HCT116 (cell line): Measurements from ENCODE around the gene ARNT2. TPM values are rescaled to one million over a fixed set of nuclear protein-coding genes. Genes with fewer than 3 reads are reported as not detected.

Experiments used
- ATAC-seq: fragments of 200-7000 bp; cut with Tn5 transposase; 2 replicates; pipeline ENCODE4 v1.9.1; 2020; ENCODE audit warnings: mild to moderate bottlenecking, moderate library complexity
- BruUV-seq: library from RNA; stranded (reverse); fragments of 400-500 nt; replicated peaks from 2 replicates; lab custom pipeline; 2021; lab: Mats Ljungman, UMichigan
- CTCF ChIA-PET: fragments of 300-600 bp; sonication (Branson Sonifier 250); formaldehyde crosslinking; loops from one replicate; lab custom pipeline; 2021; ENCODE audit warnings: antibody characterized with exemption; lab: Charles Lee
- POLR2A ChIA-PET: fragments of 300-600, 350-600 bp; sonication (Branson Sonifier 250); formaldehyde crosslinking; loops from one replicate; lab custom pipeline; 2021; ENCODE audit warnings: antibody characterized with exemption; lab: Charles Lee
- RAD21 ChIA-PET, 2 experiments: fragments of 300-600 bp; sonication (Branson Sonifier 250); formaldehyde crosslinking; loops; one replicate each; lab custom pipeline; 2023; ENCODE audit warnings: low total read pairs in 2 of 2; ENCODE audit not compliant: uncharacterized antibody in 2 of 2, unreplicated experiment in 2 of 2, low non-redundant PET in 1 of 2; lab: Charles Lee
- DNase-seq: peaks from one replicate; pipeline ENCODE4 v3.0.0-alpha.2; 2010; ENCODE audit warnings: low read depth, low spot score
- H2AFZ ChIP-seq: fragments of 200-600 bp; shearing (Covaris generic), sonication (generic); 2 replicates; pipeline ENCODE4 v1.6.1; 2017; ENCODE audit warnings: low read depth, mixed run types, mixed read lengths, antibody characterized with exemption, low read length; ENCODE audit not compliant: poor library complexity, severe bottlenecking
- H3K27ac ChIP-seq: 2 replicates; pipeline ENCODE4 v1.5.1; 2012; ENCODE audit warnings: low read depth, low read length
- H3K27me3 ChIP-seq: fragments of 200-600 bp; sonication (generic); 2 replicates; pipeline ENCODE4 v1.6.1; 2016; ENCODE audit warnings: mixed run types, low read length, mixed read lengths; ENCODE audit not compliant: insufficient read depth
- H3K36me3 ChIP-seq, 2 experiments: fragments of 200-500 bp in 1 of 2; fragments of 200-600 bp in 1 of 2; sonication (Bioruptor generic) in 1 of 2; sonication (generic) in 1 of 2; 2 replicates each; pipeline versions ENCODE4 v1.5.1 to v1.6.1; 2014 to 2016; ENCODE audit warnings: low read length in 2 of 2, inconsistent platforms in 1 of 2, mixed read lengths in 1 of 2, mixed run types in 1 of 2; ENCODE audit not compliant: insufficient read depth in 2 of 2, control insufficient read depth in 1 of 2
- H3K4me1 ChIP-seq, 2 experiments: fragments of 200-600 bp in 1 of 2; sonication (generic) in 1 of 2; 2 replicates each; pipeline versions ENCODE4 v1.5.1 to v1.6.1; 2012 to 2017; ENCODE audit warnings: low read length in 2 of 2, inconsistent platforms in 1 of 2, mild to moderate bottlenecking in 1 of 2, mixed read lengths in 1 of 2, mixed run types in 1 of 2, moderate library complexity in 1 of 2; ENCODE audit not compliant: insufficient read depth in 2 of 2, control insufficient read depth in 1 of 2
- H3K4me2 ChIP-seq: fragments of 200-600 bp; sonication (generic); 2 replicates; pipeline ENCODE4 v1.6.1; 2017; ENCODE audit warnings: mixed run types, low read length, mixed read lengths
- H3K4me3 ChIP-seq, 2 experiments: fragments of 200-600 bp in 1 of 2; sonication (generic) in 1 of 2; replicated peaks in 1 of 2; 2 replicates each; pipeline ENCODE4 v1.5.1; 2011 to 2016; ENCODE audit warnings: low read length in 2 of 2, control low read depth in 1 of 2, low read depth in 1 of 2, mild to moderate bottlenecking in 1 of 2, mixed read lengths in 1 of 2, mixed run types in 1 of 2
- H3K79me2 ChIP-seq: fragments of 200-600 bp; sonication (generic); 2 replicates; pipeline ENCODE4 v1.6.1; 2017; ENCODE audit warnings: mild to moderate bottlenecking, mixed run types, low read length, moderate library complexity, mixed read lengths; ENCODE audit not compliant: insufficient read depth
- H3K9ac ChIP-seq: fragments of 200-600 bp; sonication (generic); 2 replicates; pipeline ENCODE4 v1.6.1; 2016; ENCODE audit warnings: low read length, mixed read lengths
- H3K9me2 ChIP-seq: fragments of 200-600 bp; sonication (generic), shearing (Covaris generic); 2 replicates; pipeline ENCODE4 v1.6.1; 2017; ENCODE audit warnings: mixed run types, mild to moderate bottlenecking, moderate library complexity; ENCODE audit not compliant: insufficient read depth
- H3K9me3 ChIP-seq, 2 experiments: fragments of 200-500 bp in 1 of 2; fragments of 200-600 bp in 1 of 2; sonication (Bioruptor generic) in 1 of 2; sonication (generic) in 1 of 2; 2 replicates each; pipeline ENCODE4 v1.6.1; 2014 to 2017; ENCODE audit warnings: low read length in 2 of 2, mixed read lengths in 2 of 2, inconsistent platforms in 1 of 2, low read depth in 1 of 2, mild to moderate bottlenecking in 1 of 2, mixed run types in 1 of 2, moderate library complexity in 1 of 2; ENCODE audit not compliant: control insufficient read depth in 1 of 2, insufficient read depth in 1 of 2
- H4K20me1 ChIP-seq: fragments of 200-600 bp; sonication (generic), shearing (Covaris generic); 2 replicates; pipeline ENCODE4 v1.6.1; 2017; ENCODE audit warnings: mixed run types, mild to moderate bottlenecking, moderate library complexity; ENCODE audit not compliant: insufficient read depth
- CBX3 ChIP-seq: IDR thresholded peaks from 2 replicates; pipeline ENCODE4 v1.6.1; 2012; ENCODE audit warnings: low read depth
- EZH2 ChIP-seq: fragments of 200-600 bp; sonication (generic); IDR thresholded peaks from 2 replicates; pipeline ENCODE4 v1.6.1; 2017; ENCODE audit warnings: antibody characterized with exemption, mixed run types
- RAD21 ChIP-seq: IDR thresholded peaks from 2 replicates; pipeline ENCODE4 v1.6.1; 2012; ENCODE audit warnings: low read depth, mild to moderate bottlenecking
- SRF ChIP-seq: IDR thresholded peaks from 2 replicates; pipeline ENCODE4 v1.6.1; 2012; ENCODE audit warnings: low read depth
- intact Hi-C: fragments of 100-400 bp; cut with micrococcal nuclease; formaldehyde crosslinking; loops from 2 replicates; pipeline ENCODE4 v1.10.0; 2022
- total RNA-seq: library from RNA; stranded (reverse); gene quantifications from one replicate; pipeline ENCODE4 v1.2.1, GENCODE V29; 2021; ENCODE audit not compliant: unreplicated experiment
- TF ChIP-seq, protein P1 (sequence below): IDR thresholded peaks from 2 replicates; pipeline ENCODE4 v1.6.1; 2012
- TF ChIP-seq, protein P2 (sequence below), 3 experiments: fragments of 200-600 bp in 1 of 3; sonication (generic) in 1 of 3; IDR thresholded peaks in 2 of 3; conservative IDR thresholded peaks in 1 of 3; 2 replicates each; pipeline ENCODE4 v1.5.1; 2012 to 2017; ENCODE audit warnings: low read depth in 2 of 3, low read length in 2 of 3, antibody characterized with exemption in 1 of 3, borderline replicate concordance in 1 of 3, control low read depth in 1 of 3, mild to moderate bottlenecking in 1 of 3, mixed read lengths in 1 of 3, mixed run types in 1 of 3, moderate library complexity in 1 of 3; ENCODE audit not compliant: insufficient read depth in 1 of 3

The ARNT2 gene
- total RNA-seq, 1 experiment from 2014 or later, result 3.0 TPM

DNA sequence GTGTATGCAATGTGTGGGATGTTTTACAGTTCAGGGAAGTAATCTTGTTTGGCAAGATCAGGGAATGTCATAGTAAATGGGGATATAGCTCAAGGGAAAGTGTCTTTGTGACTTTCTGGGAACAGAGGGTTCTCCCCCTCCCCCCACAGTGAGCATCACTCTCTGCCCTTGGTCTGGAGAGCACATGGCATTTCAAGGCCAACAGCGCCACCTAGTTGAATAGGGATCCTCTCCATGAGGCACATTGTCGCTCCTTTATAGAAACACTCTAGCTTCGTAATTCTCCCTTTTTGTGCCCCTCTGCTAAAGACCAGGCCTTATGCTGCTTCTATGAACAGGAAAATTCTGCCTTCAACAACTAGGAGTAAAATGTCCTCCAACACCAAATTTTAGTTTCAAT lies 37.1 kb upstream of the ARNT2 start:
- Histone ChIP-seq H3K9ac (no peak overlapping the region), H3K36me3 (no peaks in the 10 kb centered on the region), H3K4me2 (no peak overlapping the region), H3K4me1 (no peaks in the 10 kb centered on the region), H3K4me3 (no peak overlapping the region), H3K27ac (no peak overlapping the region), H4K20me1 (no peaks in the 10 kb centered on the region), H3K9me2 (no peaks in the 10 kb centered on the region), H2AFZ (no peak overlapping the region), H3K79me2 (no peaks in the 10 kb centered on the region), H3K27me3 (peaks cover 8% of the 10 kb centered on the region; the same call in 1 of the 2 replicates), H3K9me3 (peaks cover 5 to 14% of the 10 kb centered on the region in 2 experiments; a peak in 3 of 4 replicates)
- ATAC-seq, result peak; percentile 86
- intact Hi-C loops, result loop anchor here (1.0 kb wide), 1 partner anchor 125 kb away; no protein-coding TSS in a partner anchor
- no TSS peak for BruUV-seq
- ChIA-PET RAD21 (interaction anchor here in 1 of 2 experiments (1.1 kb wide), 1 partner anchor 598 kb away, joined by 3 read pairs; no protein-coding TSS in a partner anchor), CTCF (interaction anchor here (1.5 kb wide), 1 partner anchor 986 kb away, joined by 6 read pairs; no protein-coding TSS in a partner anchor), POLR2A (no interaction called here)
- TF ChIP-seq CBX3 (0 out of 2 replicates have a peak, but pooled peaks have one; percentile 22), SRF (no peak), RAD21 (peak; percentile 70)
- TF ChIP-seq, protein P1, sequence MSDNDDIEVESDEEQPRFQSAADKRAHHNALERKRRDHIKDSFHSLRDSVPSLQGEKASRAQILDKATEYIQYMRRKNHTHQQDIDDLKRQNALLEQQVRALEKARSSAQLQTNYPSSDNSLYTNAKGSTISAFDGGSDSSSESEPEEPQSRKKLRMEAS, result peak; percentile 50
- TF ChIP-seq, protein P2, sequence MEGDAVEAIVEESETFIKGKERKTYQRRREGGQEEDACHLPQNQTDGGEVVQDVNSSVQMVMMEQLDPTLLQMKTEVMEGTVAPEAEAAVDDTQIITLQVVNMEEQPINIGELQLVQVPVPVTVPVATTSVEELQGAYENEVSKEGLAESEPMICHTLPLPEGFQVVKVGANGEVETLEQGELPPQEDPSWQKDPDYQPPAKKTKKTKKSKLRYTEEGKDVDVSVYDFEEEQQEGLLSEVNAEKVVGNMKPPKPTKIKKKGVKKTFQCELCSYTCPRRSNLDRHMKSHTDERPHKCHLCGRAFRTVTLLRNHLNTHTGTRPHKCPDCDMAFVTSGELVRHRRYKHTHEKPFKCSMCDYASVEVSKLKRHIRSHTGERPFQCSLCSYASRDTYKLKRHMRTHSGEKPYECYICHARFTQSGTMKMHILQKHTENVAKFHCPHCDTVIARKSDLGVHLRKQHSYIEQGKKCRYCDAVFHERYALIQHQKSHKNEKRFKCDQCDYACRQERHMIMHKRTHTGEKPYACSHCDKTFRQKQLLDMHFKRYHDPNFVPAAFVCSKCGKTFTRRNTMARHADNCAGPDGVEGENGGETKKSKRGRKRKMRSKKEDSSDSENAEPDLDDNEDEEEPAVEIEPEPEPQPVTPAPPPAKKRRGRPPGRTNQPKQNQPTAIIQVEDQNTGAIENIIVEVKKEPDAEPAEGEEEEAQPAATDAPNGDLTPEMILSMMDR (IDR thresholded peaks at IDR 0.05 in 2 of 3, conservative IDR thresholded peaks at IDR 0.05 in 1 of 3; ENCODE audit: borderline replicate concordance in 1 of 3, insufficient read depth in 1 of 3, low read depth in 2 of 3, low read length in 2 of 3), result peak; percentile 47 to 65 (median 51); a peak in 5 of 6 replicates
- DNase-seq, result peak; percentile 45

DNA sequence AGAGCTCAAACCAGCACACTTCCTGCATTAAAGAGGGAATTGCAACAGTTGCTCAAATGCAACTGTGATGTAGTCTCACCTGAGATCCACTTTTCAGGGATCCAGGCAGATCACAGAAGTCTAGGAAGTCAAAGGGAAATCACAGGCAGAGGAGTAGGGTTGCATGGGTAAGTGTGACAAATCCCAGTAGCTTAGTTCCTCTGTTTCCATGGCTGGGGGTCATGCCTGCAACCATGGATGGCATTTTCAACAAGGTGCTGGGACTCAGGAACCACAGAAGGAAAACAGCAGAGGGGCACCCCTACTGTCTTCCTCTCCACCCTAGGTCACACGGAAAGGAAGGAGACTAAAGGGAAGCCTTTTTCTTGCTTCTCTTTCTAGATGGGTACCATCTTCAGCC lies 36.5 kb upstream of the ARNT2 start:
- DNase-seq (no peak), ATAC-seq (no peak)
- Histone ChIP-seq H3K9me3 (peaks cover 5 to 14% of the 10 kb centered on the region in 2 experiments; a peak in 3 of 4 replicates), H3K4me3 (no peak overlapping the region), H2AFZ (no peak overlapping the region), H3K4me2 (no peak overlapping the region), H3K9ac (no peak overlapping the region), H3K9me2 (no peaks in the 10 kb centered on the region), H3K27ac (no peak overlapping the region), H3K79me2 (no peaks in the 10 kb centered on the region), H3K4me1 (no peaks in the 10 kb centered on the region), H3K36me3 (no peaks in the 10 kb centered on the region), H3K27me3 (0 out of 2 replicates have a peak, but pooled peaks cover 5% of the 10 kb centered on the region), H4K20me1 (no peaks in the 10 kb centered on the region)
- 0 out of 2 replicates have a peak, but pooled peaks have one; percentile 58 for TF ChIP-seq CBX3
- no peak for TF ChIP-seq EZH2
- ChIA-PET POLR2A (no interaction called here), RAD21 (interaction anchor here in 1 of 2 experiments (1.1 kb wide), 1 partner anchor 598 kb away, joined by 3 read pairs; no protein-coding TSS in a partner anchor), CTCF (interaction anchor here (1.5 kb wide), 1 partner anchor 987 kb away, joined by 6 read pairs; no protein-coding TSS in a partner anchor)
- no TSS peak for BruUV-seq
- intact Hi-C loops, result loop anchor here (1.0 kb wide), 1 partner anchor 125 kb away; no protein-coding TSS in a partner anchor
